Measurements from ENCODE around the gene RETREG3. TPM values are rescaled to one million over a fixed set of nuclear protein-coding genes. Genes with fewer than 3 reads are reported as not detected.
"Not testable (repeated sequence)": the region's sequence is repeated elsewhere in the genome, so short reads cannot be mapped to it uniquely, and the experiment has no call there.

The RETREG3 gene
- total RNA-seq, 1 donor: 80.3 TPM

GRCh38 chr17:42548993-42549755 lies 60.0 kb downstream of the RETREG3 start:
- no peak for TF ChIP-seq CTCF (IDR thresholded peaks at IDR 0.05; ENCODE audit: insufficient read depth, low read depth, low read length)
- H3K4me3 ChIP-seq (ENCODE audit: low read depth, low read length): no peak overlapping the region
- DNase-seq (ENCODE audit: low read depth): no peak

GRCh38 chr17:42548070-42548837 lies 60.9 kb downstream of the RETREG3 start:
- peak overlapping the region; percentile 30 for H3K4me3 ChIP-seq (ENCODE audit: low read depth, low read length)
- peak; percentile 18 for TF ChIP-seq CTCF (IDR thresholded peaks at IDR 0.05; ENCODE audit: insufficient read depth, low read depth, low read length)
- peak; percentile 28 for DNase-seq (ENCODE audit: low read depth)

- H3K4me3 ChIP-seq (ENCODE audit: low read depth, low read length): no peak overlapping the region
- DNase-seq (ENCODE audit: low read depth): no peak
- no peak for TF ChIP-seq CTCF (IDR thresholded peaks at IDR 0.05; ENCODE audit: insufficient read depth, low read depth, low read length)
Measured at GRCh38 chr17:42547698-42548069, 61.5 kb downstream of the RETREG3 start.

- H3K4me3 ChIP-seq (ENCODE audit: low read depth, low read length): no peak overlapping the region
- no peak for DNase-seq (ENCODE audit: low read depth)
- TF ChIP-seq CTCF (IDR thresholded peaks at IDR 0.05; ENCODE audit: insufficient read depth, low read depth, low read length): no peak
Measured at GRCh38 chr17:42547001-42547461, 62.1 kb downstream of the RETREG3 start.

- not testable (repeated sequence) for H3K4me3 ChIP-seq (ENCODE audit: low read depth, low read length); DNase-seq (ENCODE audit: low read depth)
Measured at GRCh38 chr17:42545755-42546505, 63.2 kb downstream of the RETREG3 start.

GRCh38 chr17:42544874-42545283 lies 64.3 kb downstream of the RETREG3 start:
- DNase-seq (ENCODE audit: low read depth): no peak
- H3K4me3 ChIP-seq (ENCODE audit: low read depth, low read length): no peak overlapping the region
- no peak for TF ChIP-seq CTCF (IDR thresholded peaks at IDR 0.05; ENCODE audit: insufficient read depth, low read depth, low read length)
